Choroid plexus epithelial cell (primary cell): Measurements from ENCODE around the gene TAF11L9.
"Not testable (repeated sequence)": the region's sequence is repeated elsewhere in the genome, so short reads cannot be mapped to it uniquely, and the experiment has no call there.

Experiments used
- DNase-seq: peaks from one replicate; pipeline ENCODE4 v3.0.0-alpha.2; 2010; ENCODE audit warnings: low read depth
- H3K4me3 ChIP-seq: 2 replicates; pipeline ENCODE4 v1.5.1; 2011; ENCODE audit warnings: low read depth, mild to moderate bottlenecking, control low read depth, low read length, moderate library complexity
- TF ChIP-seq, protein P1 (sequence below): conservative IDR thresholded peaks from 2 replicates; pipeline ENCODE4 v1.5.1; 2011; ENCODE audit warnings: low read depth, mild to moderate bottlenecking, control low read depth, inconsistent platforms, low read length, moderate library complexity

The TAF11L9 gene

DNA sequence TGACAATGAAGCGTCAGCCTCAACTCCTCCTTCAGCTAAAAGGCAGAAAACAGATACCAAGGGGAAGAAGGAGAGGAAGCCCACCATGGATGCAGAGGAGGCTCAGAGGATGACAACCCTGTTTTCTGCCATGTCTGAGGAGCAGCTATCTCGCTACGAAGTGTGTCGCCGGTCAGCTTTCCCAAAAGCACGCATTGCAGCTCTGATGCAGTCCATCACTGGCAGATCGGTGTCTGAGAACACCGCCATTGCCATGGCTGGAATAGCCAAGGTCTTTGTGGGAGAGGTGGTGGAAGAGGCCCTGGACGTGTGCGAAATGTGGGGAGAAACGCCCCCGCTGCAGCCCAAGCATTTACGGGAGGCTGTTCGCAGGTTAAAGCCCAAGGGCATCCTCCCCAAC, 10.8 kb upstream of the TAF11L9 start:
- no peak for DNase-seq
- TF ChIP-seq, protein P1, sequence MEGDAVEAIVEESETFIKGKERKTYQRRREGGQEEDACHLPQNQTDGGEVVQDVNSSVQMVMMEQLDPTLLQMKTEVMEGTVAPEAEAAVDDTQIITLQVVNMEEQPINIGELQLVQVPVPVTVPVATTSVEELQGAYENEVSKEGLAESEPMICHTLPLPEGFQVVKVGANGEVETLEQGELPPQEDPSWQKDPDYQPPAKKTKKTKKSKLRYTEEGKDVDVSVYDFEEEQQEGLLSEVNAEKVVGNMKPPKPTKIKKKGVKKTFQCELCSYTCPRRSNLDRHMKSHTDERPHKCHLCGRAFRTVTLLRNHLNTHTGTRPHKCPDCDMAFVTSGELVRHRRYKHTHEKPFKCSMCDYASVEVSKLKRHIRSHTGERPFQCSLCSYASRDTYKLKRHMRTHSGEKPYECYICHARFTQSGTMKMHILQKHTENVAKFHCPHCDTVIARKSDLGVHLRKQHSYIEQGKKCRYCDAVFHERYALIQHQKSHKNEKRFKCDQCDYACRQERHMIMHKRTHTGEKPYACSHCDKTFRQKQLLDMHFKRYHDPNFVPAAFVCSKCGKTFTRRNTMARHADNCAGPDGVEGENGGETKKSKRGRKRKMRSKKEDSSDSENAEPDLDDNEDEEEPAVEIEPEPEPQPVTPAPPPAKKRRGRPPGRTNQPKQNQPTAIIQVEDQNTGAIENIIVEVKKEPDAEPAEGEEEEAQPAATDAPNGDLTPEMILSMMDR: no peak
- no peak overlapping the region for H3K4me3 ChIP-seq

DNA sequence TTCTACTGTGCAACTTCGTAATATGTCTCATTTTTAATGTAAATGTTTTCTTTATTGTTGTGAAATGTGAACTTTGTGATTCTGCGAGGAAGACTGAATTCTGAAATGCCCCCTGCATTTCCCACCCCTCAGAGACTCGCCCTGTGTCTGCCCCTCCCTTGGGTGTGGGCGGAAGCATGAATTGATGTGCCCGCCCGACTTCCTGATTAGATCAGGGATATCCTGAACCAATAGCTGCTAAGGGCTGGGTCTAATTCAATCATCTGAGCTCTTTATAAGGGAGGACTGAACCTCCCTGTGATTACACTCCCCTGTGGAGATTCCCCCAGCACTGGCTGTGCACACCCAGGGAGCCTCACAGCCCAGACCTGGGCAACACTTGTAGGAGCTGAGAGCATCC, 9.7 kb upstream of the TAF11L9 start, which contains the start of gene TAF11L11:
TAF11L11 (plus strand) TSS at position 304 of the 400 bp plus-strand sequence.
- not testable (repeated sequence) for DNase-seq, H3K4me3 ChIP-seq

DNA sequence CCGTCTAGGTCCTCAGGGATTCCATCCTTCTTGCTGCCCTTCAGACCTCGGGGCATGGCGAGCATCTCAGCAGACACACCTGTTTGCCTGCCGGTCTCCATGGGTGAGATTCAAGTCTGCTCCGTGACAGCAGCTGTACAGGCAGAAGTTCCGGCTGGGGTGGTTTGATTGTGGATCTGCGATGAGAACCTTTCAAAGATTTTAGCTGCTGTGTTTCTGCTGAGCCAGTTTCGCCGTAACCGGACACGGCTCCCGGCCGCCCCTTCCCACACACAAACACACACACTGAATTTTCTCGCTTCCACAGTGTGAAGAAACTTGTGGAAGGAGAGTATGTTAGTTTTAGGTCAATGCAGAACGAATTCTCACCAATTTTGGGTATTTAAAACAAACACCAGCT, 3.5 kb upstream of the TAF11L9 start, which contains the start of gene TAF11L10:
TAF11L10 (minus strand) TSS at position 101 of the 400 bp plus-strand sequence.
- H3K4me3 ChIP-seq, DNase-seq: not testable (repeated sequence)

DNA sequence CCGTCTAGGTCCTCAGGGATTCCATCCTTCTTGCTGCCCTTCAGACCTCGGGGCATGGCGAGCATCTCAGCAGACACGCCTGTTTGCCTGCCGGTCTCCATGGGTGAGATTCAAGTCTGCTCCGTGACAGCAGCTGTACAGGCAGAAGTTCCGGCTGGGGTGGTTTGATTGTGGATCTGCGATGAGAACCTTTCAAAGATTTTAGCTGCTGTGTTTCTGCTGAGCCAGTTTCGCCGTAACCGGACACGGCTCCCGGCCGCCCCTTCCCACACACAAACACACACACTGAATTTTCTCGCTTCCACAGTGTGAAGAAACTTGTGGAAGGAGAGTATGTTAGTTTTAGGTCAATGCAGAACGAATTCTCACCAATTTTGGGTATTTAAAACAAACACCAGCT, 3.3 kb downstream of the TAF11L9 start, which contains the start of gene TAF11L8:
TAF11L8 (minus strand) TSS at position 101 of the 400 bp plus-strand sequence.
- DNase-seq, H3K4me3 ChIP-seq: not testable (repeated sequence)

DNA sequence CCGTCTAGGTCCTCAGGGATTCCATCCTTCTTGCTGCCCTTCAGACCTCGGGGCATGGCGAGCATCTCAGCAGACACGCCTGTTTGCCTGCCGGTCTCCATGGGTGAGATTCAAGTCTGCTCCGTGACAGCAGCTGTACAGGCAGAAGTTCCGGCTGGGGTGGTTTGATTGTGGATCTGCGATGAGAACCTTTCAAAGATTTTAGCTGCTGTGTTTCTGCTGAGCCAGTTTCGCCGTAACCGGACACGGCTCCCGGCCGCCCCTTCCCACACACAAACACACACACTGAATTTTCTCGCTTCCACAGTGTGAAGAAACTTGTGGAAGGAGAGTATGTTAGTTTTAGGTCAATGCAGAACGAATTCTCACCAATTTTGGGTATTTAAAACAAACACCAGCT, 8.5 kb downstream of the TAF11L9 start, which contains the start of gene TAF11L7:
TAF11L7 (minus strand) TSS at position 101 of the 400 bp plus-strand sequence.
- not testable (repeated sequence) for H3K4me3 ChIP-seq, DNase-seq
